Stomach (tissue), 4 donors: ENCODE data around the gene DTNBP1.

Experiments used
- POLR2A ChIP-seq, 4 donors: fragments of 450-650 bp; IDR thresholded peaks; one replicate each; pipeline ENCODE4 v1.6.1; 2016; ENCODE audit warnings: antibody characterized with exemption in 4 of 4, control low read depth in 2 of 4, mild to moderate bottlenecking in 1 of 4, moderate library complexity in 1 of 4
- POLR2AphosphoS5 ChIP-seq, 3 donors: sonication (generic); formaldehyde crosslinking; IDR thresholded peaks; one replicate each; pipeline ENCODE4 v1.6.1; 2016; ENCODE audit warnings: antibody characterized with exemption in 3 of 3
- TF ChIP-seq, protein P1 (sequence below), 7 experiments: fragments of 450-650 bp in 4 of 7; fragments of 200-600 bp in 3 of 7; sonication (generic) in 3 of 7; IDR thresholded peaks; one replicate each; pipeline ENCODE4 v1.5.1; 2016 to 2019; ENCODE audit warnings: antibody characterized with exemption in 7 of 7, control low read depth in 2 of 7, mild to moderate bottlenecking in 1 of 7

DNA sequence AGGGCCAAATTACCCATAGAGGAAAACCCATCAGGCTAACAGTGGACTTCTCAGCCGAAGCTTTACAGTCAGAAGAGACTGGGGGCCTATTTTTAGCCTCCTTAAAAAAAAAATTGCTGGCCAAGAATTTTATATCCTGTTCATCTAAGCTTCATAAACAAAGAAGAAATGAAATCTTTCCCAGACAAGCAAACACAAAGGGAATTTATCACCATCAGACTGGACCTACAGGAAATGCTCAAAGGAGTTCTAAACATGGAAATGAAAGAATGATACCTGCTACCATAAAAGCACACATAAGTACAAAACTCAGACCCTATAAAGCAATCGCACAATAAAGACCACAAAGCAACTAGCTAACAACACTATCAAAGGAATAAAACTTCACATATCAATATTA is 19.3 kb downstream of the DTNBP1 start:
- no peak for TF ChIP-seq POLR2A (IDR thresholded peaks at IDR 0.05)
- TF ChIP-seq, protein P1, sequence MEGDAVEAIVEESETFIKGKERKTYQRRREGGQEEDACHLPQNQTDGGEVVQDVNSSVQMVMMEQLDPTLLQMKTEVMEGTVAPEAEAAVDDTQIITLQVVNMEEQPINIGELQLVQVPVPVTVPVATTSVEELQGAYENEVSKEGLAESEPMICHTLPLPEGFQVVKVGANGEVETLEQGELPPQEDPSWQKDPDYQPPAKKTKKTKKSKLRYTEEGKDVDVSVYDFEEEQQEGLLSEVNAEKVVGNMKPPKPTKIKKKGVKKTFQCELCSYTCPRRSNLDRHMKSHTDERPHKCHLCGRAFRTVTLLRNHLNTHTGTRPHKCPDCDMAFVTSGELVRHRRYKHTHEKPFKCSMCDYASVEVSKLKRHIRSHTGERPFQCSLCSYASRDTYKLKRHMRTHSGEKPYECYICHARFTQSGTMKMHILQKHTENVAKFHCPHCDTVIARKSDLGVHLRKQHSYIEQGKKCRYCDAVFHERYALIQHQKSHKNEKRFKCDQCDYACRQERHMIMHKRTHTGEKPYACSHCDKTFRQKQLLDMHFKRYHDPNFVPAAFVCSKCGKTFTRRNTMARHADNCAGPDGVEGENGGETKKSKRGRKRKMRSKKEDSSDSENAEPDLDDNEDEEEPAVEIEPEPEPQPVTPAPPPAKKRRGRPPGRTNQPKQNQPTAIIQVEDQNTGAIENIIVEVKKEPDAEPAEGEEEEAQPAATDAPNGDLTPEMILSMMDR (IDR thresholded peaks at IDR 0.05): no peak
- TF ChIP-seq POLR2AphosphoS5 (IDR thresholded peaks at IDR 0.05): no peak
